GM19238 (cell line): ENCODE results near the gene PRODH.
"Not testable (repeated sequence)": the region's sequence is repeated elsewhere in the genome, so short reads cannot be mapped to it uniquely, and the experiment has no call there.

ENCODE experiments used
- DNase-seq: peaks from one replicate; pipeline ENCODE4 v3.0.0; 2011; ENCODE audit warnings: low spot score; ENCODE audit not compliant: insufficient read length

Gene PRODH

GRCh38 chr22:18954303-18954989 is 18.4 kb upstream of the PRODH start:
- DNase-seq, result peak; percentile 58

GRCh38 chr22:18953128-18953527 is 17.0 kb upstream of the PRODH start:
- not testable (repeated sequence) for DNase-seq

- no peak for DNase-seq
These were observed 15.9 kb upstream of the PRODH start for GRCh38 chr22:18952022-18952421.

- DNase-seq, result no peak
These were observed 14.0 kb upstream of the PRODH start for GRCh38 chr22:18950141-18950540.

GRCh38 chr22:18947905-18948304 is 11.8 kb upstream of the PRODH start:
- DNase-seq, result no peak

GRCh38 chr22:18947105-18947504 is 11.0 kb upstream of the PRODH start:
- DNase-seq, result not testable (repeated sequence)

- DNase-seq, result not testable (repeated sequence)
These were observed 2.6 kb upstream of the PRODH start for GRCh38 chr22:18938691-18939090.

- not testable (repeated sequence) for DNase-seq
These were observed 1.4 kb downstream of the PRODH start for GRCh38 chr22:18934688-18935087.

- no peak for DNase-seq
These were observed 2.2 kb downstream of the PRODH start for GRCh38 chr22:18933914-18934313.

GRCh38 chr22:18931905-18932652 is 4.0 kb downstream of the PRODH start:
- DNase-seq, result no peak

GRCh38 chr22:18929459-18929858 is 6.6 kb downstream of the PRODH start:
- DNase-seq, result no peak

- DNase-seq, result no peak
These were observed 8.5 kb downstream of the PRODH start for GRCh38 chr22:18927573-18927972.

GRCh38 chr22:18927020-18927419 is 9.1 kb downstream of the PRODH start:
- no peak for DNase-seq

- DNase-seq, result no peak
These were observed 10.6 kb downstream of the PRODH start for GRCh38 chr22:18925368-18926064.

- not testable (repeated sequence) for DNase-seq
These were observed 15.7 kb downstream of the PRODH start for GRCh38 chr22:18920257-18920902.

GRCh38 chr22:18917818-18918217 is 18.3 kb downstream of the PRODH start:
- DNase-seq, result not testable (repeated sequence)

- DNase-seq, result not testable (repeated sequence)
These were observed 20.5 kb downstream of the PRODH start for GRCh38 chr22:18915550-18915949.

GRCh38 chr22:18914558-18914957 is 21.5 kb downstream of the PRODH start:
- not testable (repeated sequence) for DNase-seq

GRCh38 chr22:18912264-18912946 is 23.7 kb downstream of the PRODH start:
- DNase-seq, result not testable (repeated sequence)

GRCh38 chr22:18911535-18911934 is 24.6 kb downstream of the PRODH start:
- not testable (repeated sequence) for DNase-seq

- no peak for DNase-seq
These were observed 26.5 kb downstream of the PRODH start for GRCh38 chr22:18909556-18909955.
